ENCODE measurements around the gene ZNF445.
A peak's percentile ranks its signal among the peaks of the same experiment; 100 is the strongest.
"Not testable (repeated sequence)": the region's sequence is repeated elsewhere in the genome, so short reads cannot be mapped to it uniquely, and the experiment has no call there.

Gene ZNF445

DNA sequence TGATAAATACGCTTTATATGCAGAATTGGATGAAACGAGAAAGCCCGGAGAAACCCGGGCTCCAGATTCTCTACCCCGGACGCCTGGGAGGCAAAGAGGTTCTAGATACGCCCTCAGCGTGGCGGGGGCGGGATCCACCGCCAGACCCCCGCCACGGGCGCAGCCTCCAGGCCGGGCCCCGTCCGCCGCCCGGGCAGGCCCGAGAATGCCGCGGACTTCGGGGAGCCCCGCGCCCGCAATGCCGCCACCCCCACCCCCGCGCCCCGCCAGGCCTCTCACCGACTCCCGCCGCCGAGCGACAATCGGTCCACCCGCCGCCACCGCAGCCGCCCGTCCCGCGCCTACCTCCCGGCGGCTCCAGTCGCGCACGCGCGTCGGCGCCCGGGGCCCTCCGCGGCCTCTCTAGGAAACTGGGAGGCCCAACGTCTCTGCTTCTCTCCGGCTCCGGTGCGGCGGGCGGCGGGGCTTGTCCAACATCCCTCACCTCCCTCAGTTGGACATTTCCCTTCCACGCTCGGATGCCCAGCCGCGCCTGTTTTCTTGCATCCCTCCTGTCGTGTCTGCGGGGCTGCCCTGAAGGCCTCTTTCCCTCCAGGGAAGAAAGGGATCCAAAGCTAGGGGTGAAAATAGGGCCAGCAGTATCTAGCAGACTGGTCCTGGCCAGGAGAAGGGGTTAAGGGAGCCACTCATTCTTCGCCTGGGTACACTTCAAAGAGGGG lies at the start of gene ZNF445:
Gene ZNF445, minus strand, starts transcription at position 359 of the 719 bp plus-strand sequence. CDS start 22,121 bp downstream, outside the sequence.
- DNase-seq = peak; percentile 55

DNA sequence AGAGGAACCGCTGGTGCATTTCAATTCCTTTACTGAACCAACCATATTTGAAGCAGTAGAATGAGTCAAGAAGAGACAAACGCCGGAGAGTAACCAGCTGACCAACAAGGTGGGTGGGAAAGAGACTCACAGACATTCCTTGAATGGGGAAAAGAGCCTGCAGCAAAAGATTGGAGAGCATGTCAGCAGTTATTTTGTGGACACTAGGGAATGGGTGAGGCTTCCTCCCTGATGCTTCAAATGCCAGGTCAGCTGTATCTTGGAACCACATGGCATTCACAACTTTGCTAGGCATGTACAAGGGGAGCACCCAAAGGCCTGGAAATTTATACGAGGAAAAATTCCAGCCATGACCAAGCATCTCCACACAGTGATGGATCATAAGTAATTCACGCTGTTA lies 47.6 kb upstream of the ZNF445 start:
- no peak for DNase-seq

DNA sequence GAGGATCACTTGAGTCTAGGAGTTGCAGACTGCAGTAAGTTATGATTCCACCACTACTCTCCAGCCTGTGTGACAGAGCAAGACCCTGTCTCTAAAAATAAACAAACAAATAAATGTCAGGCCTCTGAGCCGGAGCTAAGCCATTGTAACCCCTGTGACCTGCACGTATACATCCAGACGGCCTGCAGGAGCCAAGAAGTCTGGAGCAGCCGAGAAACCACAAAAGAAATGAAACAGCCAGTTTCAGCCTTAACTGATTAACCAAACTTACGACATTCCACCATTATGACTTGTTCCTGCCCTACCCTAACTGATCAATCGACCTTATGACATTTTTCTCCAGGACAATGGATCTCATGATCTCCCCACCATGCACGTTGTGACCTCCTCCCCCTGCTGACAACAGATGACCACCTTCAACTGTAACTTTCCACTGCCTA lies 45.0 kb upstream of the ZNF445 start:
- DNase-seq = no peak

DNA sequence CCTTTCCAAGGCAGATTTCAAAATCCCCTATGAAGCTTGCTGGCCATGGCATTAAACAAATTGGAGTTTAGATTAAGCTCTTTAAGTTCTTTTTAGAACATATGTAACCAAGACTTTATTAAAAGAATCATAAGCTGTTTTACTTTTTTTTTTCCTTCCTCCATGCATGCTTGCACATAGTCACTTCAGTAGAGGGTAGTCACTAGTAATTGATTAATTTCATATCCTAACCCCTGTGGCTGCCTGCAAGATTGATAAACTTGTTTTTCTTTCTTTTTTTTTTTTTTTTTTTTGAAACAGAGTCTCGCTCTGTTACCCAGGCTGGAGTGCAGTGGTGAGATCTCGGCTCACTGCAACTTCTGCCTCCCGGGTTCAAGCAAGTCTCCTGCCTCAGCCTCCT lies 44.3 kb upstream of the ZNF445 start:
- no peak for DNase-seq

DNA sequence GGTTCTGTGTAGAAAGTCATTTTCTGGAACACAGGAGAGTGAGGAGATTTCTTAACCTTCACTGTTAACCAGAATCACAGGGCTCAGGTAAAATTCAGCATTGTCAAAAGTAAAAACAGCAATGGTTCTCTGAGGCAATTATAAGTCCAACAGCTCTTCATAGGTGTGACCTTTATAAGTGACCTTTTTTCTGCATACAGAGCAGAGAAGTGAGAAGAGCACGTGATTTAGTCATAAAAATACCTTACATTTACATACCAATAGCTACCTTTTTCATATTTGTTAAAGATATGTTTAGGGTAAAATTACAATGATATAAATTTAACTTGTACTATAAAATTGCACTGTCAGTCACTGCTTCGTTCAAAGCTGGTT lies 41.3 kb upstream of the ZNF445 start:
- DNase-seq = no peak

DNA sequence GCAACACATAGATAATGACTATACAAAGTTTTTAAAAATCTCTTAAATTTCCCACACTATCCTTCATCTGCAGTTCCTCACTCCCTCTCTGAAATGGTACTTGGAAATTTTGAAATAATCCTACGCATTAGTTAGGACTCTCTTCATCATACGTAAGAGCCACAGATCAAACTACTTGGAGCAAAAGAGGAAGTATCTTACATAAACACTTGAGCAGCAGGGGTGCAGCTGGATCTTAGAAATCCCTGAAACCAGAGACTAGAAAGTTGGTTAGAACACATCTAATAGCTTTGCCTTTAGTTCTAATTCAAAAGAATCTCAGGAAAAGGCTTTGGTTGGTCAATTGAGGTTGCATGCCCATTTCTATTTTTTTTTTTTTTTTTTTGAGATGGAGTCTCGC lies 38.8 kb upstream of the ZNF445 start:
- DNase-seq = no peak

DNA sequence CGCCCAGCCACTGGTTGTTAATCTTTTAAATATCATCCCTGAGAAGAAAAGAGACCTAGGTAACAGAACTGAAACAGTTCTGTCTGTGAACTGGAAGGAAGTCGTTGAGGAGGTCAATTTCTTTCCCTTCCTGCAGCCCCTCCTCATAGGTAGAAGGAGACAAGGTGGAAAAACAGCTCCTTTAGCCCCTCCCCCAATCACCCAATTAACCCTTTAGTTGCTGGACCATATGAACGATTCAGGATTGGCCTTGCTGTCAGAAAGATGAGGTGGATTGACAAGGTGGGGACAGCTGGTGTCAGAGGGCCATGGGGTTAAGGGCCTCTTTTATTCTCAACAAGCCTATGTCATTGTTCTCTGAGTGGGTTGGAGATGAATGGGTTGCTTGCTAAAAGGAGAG lies 36.0 kb upstream of the ZNF445 start:
- no peak for DNase-seq

DNA sequence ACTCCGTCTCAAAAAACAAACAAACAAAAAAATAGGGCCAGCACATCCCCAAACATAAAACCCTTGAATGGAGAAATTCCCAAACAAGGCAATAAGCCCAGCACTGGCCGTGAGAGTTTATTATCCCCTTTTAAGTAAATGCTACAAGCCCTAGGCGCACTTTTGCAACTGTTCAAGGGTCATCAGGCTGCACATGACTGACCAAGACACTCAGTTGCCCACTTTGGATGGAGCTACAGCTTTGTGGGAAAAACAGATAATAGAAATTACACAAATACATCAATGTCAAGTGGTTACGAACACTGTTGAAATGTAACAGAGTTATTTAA lies 33.7 kb upstream of the ZNF445 start:
- DNase-seq = no peak

DNA sequence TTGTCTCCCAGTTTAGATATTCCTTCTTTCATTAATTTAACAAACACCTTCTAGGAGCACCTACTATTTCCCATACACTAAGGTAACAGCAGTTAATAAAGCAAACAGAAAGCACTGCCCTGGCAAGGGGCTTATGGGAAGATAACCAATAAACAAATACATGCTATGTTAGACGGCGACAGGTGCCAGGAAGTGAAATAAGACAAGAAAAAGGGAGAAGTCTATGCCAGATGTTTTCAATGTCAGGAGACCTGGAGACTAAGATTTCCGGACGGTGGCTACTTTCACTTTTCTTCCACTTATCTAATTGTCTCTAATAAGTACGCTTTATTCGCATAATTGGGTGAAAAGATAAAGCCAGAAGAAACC lies 32.5 kb upstream of the ZNF445 start:
- no peak for DNase-seq

DNA sequence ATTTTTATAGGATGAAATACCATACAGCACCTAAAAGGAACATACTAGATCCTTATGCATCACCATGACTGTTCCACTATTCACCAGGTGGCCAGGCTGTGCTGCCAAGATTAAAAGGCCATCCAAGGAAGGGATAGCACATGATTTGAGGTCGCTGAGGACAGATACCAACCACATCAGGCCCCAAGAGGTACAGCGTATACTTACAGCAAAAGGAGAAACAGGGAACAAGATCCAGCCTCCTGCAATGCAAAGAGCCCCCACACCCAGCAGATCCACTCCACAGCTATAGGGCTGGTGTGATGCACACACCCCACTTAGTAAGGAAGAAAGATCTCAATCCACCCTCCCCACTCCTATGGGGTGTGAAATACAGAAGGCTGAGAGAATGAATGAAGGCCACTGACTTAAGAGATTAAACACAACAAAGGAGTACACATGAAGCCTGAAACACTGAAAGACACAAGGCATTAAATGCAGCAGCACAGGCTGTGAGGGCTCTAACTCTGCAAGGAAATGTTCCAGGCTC lies 32.0 kb upstream of the ZNF445 start:
- DNase-seq = no peak

DNA sequence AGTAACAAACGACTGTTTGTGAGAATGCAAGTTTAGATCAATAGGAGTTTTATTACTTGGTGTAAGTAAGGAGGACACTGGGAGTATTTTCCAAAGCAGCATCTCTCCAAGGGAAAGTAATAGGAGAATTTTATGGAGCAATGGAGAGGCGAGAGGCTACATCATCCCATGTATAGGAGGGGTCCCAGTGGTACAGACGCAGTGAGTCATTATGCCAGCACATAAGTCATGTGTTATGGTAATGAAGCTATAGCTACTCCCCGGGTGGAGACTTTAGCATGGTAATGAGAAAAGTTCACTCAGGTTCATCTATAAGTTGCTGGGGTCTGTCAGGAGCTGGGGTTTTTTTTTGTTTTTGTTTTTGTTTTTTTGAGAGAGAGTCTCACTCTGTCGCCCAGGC lies 29.5 kb upstream of the ZNF445 start:
- no peak for DNase-seq

DNA sequence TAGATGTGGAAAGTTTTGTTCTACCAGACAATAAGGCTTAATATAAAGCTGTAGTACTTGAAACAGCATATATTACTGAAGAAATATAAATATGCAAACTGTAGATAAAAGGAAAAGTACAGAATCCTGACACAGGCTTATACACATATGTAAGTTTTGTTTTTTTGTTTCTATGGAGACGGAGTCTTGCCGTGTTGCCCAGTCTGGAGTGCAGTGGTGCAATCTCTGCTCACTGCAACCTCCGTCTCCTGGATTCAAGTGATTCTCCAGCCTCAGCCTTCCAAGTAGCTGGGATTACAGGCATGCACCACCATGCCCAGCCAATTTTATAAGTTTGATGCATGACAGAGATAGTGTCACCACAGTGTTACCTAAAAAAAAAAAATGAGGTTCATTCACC lies 29.1 kb upstream of the ZNF445 start:
- DNase-seq = no peak

DNA sequence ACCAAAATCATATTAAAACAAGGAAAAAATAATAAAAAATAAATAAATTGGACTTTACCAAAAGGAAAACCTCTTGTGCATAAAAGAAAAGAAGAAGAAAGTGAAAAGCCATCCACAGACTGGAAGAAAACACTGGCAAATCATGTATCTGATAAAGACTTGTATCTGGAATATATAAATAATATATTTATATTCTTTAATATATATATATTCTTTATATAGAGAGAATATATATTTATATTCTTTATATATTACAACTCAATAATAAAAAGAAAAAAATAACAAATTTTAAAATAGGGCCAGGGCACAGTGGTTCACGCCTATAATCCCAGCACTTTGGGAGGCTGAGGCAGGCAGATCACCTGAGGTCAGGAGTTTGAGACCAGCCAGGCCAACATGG lies 27.1 kb upstream of the ZNF445 start:
- DNase-seq = no peak

DNA sequence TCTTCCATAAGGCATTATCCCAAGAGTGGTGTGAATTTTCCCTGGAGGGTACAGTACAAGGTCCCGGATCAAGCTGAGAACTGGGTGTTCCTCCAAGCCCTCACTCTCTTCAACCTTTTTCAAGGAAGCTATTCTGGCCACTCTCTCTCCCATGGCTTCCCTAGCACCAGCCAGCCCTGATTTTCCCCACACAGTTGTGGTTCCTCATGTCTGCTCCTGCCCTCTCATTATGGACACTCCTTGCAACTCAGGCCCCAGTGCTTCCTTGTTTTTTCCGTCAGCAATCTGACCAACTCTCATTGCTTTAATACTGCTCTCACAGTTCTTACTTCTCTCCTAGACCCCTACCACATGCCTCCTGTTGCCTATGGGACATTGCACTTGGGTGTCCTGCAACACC lies 25.7 kb upstream of the ZNF445 start:
- DNase-seq = not testable (repeated sequence)

DNA sequence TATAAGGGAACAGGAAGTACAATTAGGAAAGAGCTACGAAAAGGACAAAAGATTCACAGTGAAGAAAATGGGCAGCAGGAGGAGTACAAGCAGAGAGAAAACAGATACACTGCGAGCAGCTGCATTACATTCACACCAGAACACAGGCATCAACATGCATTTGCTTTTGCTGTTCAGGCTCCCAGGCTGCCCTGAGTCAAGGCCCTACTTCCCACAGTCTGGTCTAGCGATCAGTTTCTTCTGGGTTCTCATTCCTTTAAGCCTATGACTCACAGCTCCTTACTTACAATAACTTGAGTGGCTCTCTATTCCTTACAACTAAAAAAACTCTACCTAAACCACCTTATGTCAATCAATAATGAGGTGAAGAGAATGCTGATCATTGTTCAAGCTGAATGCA lies 24.5 kb upstream of the ZNF445 start:
- no peak for DNase-seq

DNA sequence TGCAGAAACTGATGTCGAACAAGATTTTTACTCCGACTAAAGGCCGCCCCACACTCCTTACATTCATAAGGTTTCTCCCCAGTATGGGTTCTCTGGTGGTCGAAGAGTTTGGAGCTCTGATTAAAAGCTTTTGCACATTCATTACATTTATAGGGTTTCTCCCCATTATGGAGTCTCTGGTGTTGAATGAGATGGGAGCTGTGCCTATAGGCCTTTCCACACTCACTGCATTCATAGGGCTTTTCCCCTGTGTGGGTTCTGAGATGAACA lies 22.4 kb upstream of the ZNF445 start:
- DNase-seq = not testable (repeated sequence)

DNA sequence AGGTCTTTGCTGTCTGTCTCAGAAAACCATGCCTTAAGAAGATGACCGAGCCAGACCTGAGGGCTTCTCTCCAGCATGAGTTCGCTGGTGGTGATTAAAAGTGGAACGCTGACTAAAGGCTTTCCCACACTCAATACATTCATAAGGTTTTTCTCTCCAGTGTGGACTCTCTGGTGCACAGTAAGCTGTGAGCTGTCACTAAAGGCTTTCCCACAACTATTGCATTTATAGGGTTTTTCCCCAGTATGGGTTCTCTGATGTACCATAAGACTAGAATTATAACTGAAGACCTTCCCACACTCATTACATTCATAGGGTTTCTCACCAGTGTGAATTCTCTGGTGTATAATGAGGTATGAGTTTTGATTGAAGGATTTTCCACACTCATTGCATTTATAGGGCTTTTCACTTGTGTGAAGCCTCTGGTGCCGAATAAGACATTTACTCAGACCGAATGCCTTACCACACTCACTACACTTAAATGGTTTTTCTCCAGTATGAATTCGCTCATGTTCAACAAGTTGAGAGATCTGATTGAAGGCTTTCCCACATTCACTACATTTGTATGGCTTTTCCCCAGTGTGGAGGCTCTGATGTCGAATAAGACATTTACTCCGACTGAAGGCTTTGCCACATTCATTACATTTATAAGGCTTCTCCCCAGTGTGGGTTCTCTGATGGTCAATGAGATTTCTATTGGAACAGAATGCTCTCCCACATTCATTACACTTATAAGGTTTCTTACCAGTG lies 21.9 kb upstream of the ZNF445 start:
- DNase-seq = no peak

DNA sequence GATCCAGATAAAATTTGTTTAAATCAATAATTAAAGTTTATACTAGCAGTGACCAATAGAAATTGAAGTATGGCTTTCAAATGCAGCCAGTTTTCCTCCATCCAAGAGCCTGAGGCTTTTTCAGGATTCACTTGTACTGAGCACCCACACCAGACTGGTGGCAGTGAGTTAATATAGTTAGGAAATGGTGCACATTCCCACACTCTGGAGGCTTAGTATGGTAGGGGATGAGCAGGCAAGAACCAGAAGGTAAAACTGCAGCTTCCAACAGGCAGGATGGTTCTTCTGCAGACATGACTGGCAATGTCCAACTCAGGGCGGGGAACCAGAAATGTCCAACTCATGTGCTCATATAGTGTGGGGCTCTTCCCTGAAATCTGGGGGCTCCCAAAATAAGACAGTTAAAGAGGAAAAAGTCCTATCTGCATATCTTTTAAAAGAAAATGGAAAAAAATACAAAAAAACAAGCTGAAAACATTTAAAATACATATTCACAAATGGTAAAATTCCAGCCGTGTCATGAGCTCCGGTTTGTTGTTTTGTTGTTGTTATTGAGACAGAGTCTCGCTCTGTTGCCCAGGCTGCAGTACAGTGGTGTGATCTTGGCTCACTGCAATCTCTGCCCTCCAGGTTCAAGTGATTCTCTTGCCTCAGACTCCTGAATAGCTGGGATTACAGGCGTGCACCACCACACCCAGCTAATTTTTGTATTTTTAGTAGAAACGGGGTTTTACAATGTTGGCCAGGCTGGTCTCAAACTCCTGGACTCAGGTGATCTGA lies 18.4 kb upstream of the ZNF445 start:
- DNase-seq = no peak

DNA sequence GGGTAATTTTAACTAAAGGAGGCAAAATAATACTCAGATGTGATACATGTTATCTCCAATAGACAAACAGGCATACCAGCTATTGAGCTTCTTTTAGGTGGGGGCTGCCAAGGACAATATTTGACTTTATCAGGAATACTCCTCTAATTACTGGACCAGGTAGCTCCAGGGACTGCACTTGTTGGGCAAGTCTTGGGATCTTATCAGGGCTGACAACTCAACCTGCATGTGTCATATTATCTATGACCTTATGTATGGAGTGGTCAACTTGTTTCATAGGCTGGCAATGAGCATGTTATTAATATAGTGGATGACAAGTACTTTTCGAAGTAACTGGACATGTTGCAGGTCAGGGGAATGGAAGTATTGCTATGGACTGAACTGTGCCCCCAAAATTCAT lies 15.0 kb upstream of the ZNF445 start:
- no peak for DNase-seq

DNA sequence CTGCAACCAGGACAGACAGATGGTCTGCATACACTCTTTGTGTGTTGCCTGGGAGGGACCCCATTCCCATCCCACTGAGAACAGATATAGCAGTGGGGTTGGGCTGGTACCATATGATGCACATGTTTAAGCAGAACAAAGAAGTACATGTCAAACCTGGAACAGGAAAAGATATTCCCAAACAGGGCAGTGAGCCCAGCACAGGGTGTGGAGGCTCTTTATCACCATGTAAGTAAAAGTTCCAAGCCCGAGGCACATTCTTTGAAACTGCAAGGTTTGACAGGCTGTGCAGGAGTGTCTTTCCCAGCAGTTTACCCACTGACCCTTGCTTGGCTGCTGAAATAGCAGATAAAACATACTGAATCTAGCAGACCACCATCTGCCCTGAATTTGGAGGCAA lies 5.3 kb upstream of the ZNF445 start:
- no peak for DNase-seq

DNA sequence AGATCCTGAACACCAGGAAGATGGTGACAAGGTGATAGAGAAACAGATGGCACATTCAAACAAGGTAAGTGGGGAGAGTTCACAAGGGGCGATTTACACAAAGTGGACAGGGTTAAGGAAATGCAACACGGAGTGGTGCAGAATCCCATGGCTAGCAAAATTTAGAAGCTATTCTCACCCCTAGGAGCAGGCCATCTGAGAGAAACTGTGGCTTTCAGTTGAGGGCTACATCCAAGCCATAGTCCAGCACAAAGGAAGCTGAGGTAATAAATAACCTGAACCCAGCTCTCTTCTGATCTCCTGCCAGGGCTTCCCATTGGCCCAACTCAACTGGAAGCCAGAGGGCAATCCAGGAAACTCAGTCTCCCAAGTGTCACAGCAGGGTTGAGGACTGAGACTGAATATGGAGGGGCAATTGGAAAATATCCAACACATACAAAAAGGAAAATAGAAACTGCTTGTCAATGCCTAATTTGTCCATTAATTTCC lies 1.2 kb upstream of the ZNF445 start:
- no peak for DNase-seq

DNA sequence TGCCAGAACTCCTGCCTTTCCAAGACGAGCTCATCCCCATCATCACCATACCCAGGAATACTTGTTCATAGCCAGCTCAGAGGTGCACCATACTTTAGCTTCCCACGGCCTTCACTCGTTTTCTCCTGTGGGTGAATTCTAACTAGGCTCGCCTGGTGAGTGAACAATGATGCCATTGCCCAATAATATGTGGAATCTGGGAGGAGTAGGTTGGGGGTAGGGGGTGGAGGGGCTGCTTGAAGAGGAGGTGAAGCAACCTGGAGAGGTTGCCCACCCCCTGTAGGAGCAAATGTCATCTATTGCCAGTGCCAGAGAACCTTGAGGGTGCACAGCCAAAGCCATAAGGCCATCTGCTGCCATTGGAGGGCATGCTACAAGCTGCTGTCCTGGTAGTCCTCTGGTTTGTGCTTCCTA lies 592 bp upstream of the ZNF445 start:
- DNase-seq = no peak

DNA sequence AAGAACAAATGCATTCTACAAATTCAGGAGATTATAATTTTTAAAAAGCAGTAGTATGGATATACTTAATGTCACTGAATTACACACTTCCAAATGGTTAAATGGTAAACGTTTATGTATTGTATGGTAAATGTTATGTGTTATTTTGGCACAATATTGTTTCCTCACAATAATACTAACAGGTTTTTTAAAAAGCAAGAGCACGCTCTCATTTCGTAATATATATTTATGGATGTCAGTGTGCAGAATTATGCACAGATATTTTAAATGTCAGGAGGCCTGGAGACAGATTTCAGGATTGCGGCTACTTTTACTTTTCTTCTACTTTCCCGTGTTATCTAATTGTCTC lies 533 bp downstream of the ZNF445 start:
- no peak for DNase-seq

DNA sequence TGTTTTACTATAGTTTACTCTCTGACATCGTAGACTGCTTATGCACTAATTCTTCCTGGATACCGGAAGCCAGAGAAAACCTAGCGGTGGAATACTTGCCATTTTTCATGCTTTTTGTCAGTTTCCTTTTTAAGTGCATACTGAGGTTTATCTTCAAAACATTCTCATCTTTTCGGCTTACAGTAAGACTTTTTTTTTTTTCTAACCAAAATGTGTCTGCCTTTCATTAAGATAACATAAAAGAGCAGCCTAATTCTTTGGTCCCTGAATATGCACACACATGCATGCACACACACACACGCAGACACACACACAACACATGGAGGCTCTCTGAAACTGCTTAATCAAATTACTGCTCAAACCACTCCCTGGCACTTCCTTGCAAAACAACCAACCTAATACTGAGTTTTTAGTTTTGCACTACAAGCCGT lies 1.3 kb downstream of the ZNF445 start:
- DNase-seq = no peak

Measured in SHP77 treated with DMSO at 0.1 percent for 48 hours (cell line).